ENCODE data around the gene CACNA2D3. TPM values are rescaled to one million over a fixed set of nuclear protein-coding genes. Genes with fewer than 3 reads are reported as not detected.
"Not testable (repeated sequence)": the region's sequence is repeated elsewhere in the genome, so short reads cannot be mapped to it uniquely, and the experiment has no call there.

The CACNA2D3 gene
- total RNA-seq, 1 donor from 2014 or later, result 0.29 TPM

GRCh38 chr3:54632326-54632665, 509.9 kb downstream of the CACNA2D3 start:
- Mint-ChIP-seq H3K27ac (no peak overlapping the region), H3K36me3 (ENCODE audit: insufficient read depth) (no peaks in the 10 kb centered on the region), H3K4me1 (ENCODE audit: low read depth) (no peaks in the 10 kb centered on the region), H3K9me3 (ENCODE audit: low read depth) (no peaks in the 10 kb centered on the region), H3K27me3 (peaks cover 26% of the 10 kb centered on the region), H3K4me3 (ENCODE audit: low read depth) (no peak overlapping the region)
- DNase-seq (ENCODE audit: low spot score, unreplicated experiment), result no peak
- TF ChIP-seq CTCF (IDR thresholded peaks at IDR 0.05; ENCODE audit: unreplicated experiment), result no peak

- Mint-ChIP-seq H3K36me3 (ENCODE audit: insufficient read depth) (no peaks in the 10 kb centered on the region), H3K27ac (no peak overlapping the region), H3K4me1 (ENCODE audit: low read depth) (no peaks in the 10 kb centered on the region), H3K4me3 (ENCODE audit: low read depth) (no peak overlapping the region), H3K9me3 (ENCODE audit: low read depth) (no peaks in the 10 kb centered on the region), H3K27me3 (peaks cover 26% of the 10 kb centered on the region)
- no peak for TF ChIP-seq CTCF (IDR thresholded peaks at IDR 0.05; ENCODE audit: unreplicated experiment)
- no peak for DNase-seq (ENCODE audit: low spot score, unreplicated experiment)
These were observed 510.5 kb downstream of the CACNA2D3 start for GRCh38 chr3:54632834-54633233.

GRCh38 chr3:54633444-54634121, 511.2 kb downstream of the CACNA2D3 start:
- peaks cover 21% of the 10 kb centered on the region for H3K27me3 Mint-ChIP-seq
- no peaks in the 10 kb centered on the region for H3K36me3 Mint-ChIP-seq (ENCODE audit: insufficient read depth)
- no peaks in the 10 kb centered on the region for H3K4me1 Mint-ChIP-seq (ENCODE audit: low read depth)
- no peak overlapping the region for H3K27ac Mint-ChIP-seq
- no peak overlapping the region for H3K4me3 Mint-ChIP-seq (ENCODE audit: low read depth)
- no peak for TF ChIP-seq CTCF (IDR thresholded peaks at IDR 0.05; ENCODE audit: unreplicated experiment)
- no peak for DNase-seq (ENCODE audit: low spot score, unreplicated experiment)
- H3K9me3 Mint-ChIP-seq (ENCODE audit: low read depth), result no peaks in the 10 kb centered on the region

- H3K27ac Mint-ChIP-seq, result no peak overlapping the region
- TF ChIP-seq CTCF (IDR thresholded peaks at IDR 0.05; ENCODE audit: unreplicated experiment), result no peak
- no peaks in the 10 kb centered on the region for H3K9me3 Mint-ChIP-seq (ENCODE audit: low read depth)
- H3K4me1 Mint-ChIP-seq (ENCODE audit: low read depth), result no peaks in the 10 kb centered on the region
- H3K4me3 Mint-ChIP-seq (ENCODE audit: low read depth), result no peak overlapping the region
- peaks cover 19% of the 10 kb centered on the region for H3K27me3 Mint-ChIP-seq
- DNase-seq (ENCODE audit: low spot score, unreplicated experiment), result no peak
- H3K36me3 Mint-ChIP-seq (ENCODE audit: insufficient read depth), result no peaks in the 10 kb centered on the region
These were observed 511.7 kb downstream of the CACNA2D3 start for GRCh38 chr3:54634122-54634469.

- not testable (repeated sequence) for DNase-seq (ENCODE audit: low spot score, unreplicated experiment); H3K36me3 Mint-ChIP-seq (ENCODE audit: insufficient read depth); H3K4me1 Mint-ChIP-seq (ENCODE audit: low read depth); H3K27me3 Mint-ChIP-seq; H3K4me3 Mint-ChIP-seq (ENCODE audit: low read depth); H3K9me3 Mint-ChIP-seq (ENCODE audit: low read depth); H3K27ac Mint-ChIP-seq
These were observed 517.5 kb downstream of the CACNA2D3 start for GRCh38 chr3:54639790-54640372.
